Osteoblast (primary cell): ENCODE results near the gene SLC27A2. TPM values are rescaled to one million over a fixed set of nuclear protein-coding genes. Genes with fewer than 3 reads are reported as not detected.

Experiments used
- DNase-seq: peaks from one replicate; pipeline ENCODE4 v3.0.0; 2011; ENCODE audit warnings: low spot score, mixed read lengths; ENCODE audit not compliant: insufficient read length; ENCODE audit errors: missing footprints
- H2AFZ ChIP-seq: 2 replicates; pipeline ENCODE4 v1.6.0; 2011; ENCODE audit warnings: mild to moderate bottlenecking, low read length
- H3K27ac ChIP-seq: 2 replicates; pipeline ENCODE4 v1.5.1; 2011; ENCODE audit warnings: mild to moderate bottlenecking, low read depth, low read length, moderate library complexity
- H3K27me3 ChIP-seq: 2 replicates; pipeline ENCODE4 v1.6.0; 2012; ENCODE audit warnings: mild to moderate bottlenecking, control low read depth, inconsistent platforms, low read length, moderate library complexity; ENCODE audit not compliant: insufficient read depth
- H3K36me3 ChIP-seq: 2 replicates; pipeline ENCODE4 v1.5.1; 2011; ENCODE audit warnings: mild to moderate bottlenecking, low read length, control low read depth, moderate library complexity; ENCODE audit not compliant: insufficient read depth
- H3K4me1 ChIP-seq: 2 replicates; pipeline ENCODE4 v1.5.1; 2011; ENCODE audit warnings: mild to moderate bottlenecking, low read length, control low read depth, moderate library complexity; ENCODE audit not compliant: insufficient read depth
- H3K4me2 ChIP-seq: 2 replicates; pipeline ENCODE4 v1.6.0; 2011; ENCODE audit warnings: mild to moderate bottlenecking, low read length; ENCODE audit not compliant: insufficient read depth
- H3K4me3 ChIP-seq: fragments of 200-600 bp; sonication (generic); 3 replicates; pipeline ENCODE4 v1.5.1; 2012; ENCODE audit warnings: mild to moderate bottlenecking, low read length, inconsistent platforms; ENCODE audit not compliant: insufficient read depth
- H3K79me2 ChIP-seq: 2 replicates; pipeline ENCODE4 v1.6.0; 2012; ENCODE audit warnings: mild to moderate bottlenecking, low read length, control low read depth, inconsistent platforms; ENCODE audit not compliant: insufficient read depth
- H3K9me3 ChIP-seq: 2 replicates; pipeline ENCODE4 v1.5.1; 2011; ENCODE audit warnings: low read depth, low read length, control low read depth
- H4K20me1 ChIP-seq: 2 replicates; pipeline ENCODE4 v1.6.0; 2012; ENCODE audit warnings: mild to moderate bottlenecking, low read length, control low read depth; ENCODE audit not compliant: insufficient read depth
- CTCF ChIP-seq: IDR thresholded peaks from 2 replicates; pipeline ENCODE4 v1.5.1; 2011; ENCODE audit warnings: mild to moderate bottlenecking, low read depth, low read length, moderate library complexity; ENCODE audit errors: extremely low read depth
- total RNA-seq: library from RNA; depleted of rRNA; stranded (reverse); fragments of >200 nt; gene quantifications from 2 replicates; pipeline ENCODE4 v1.2.3, GENCODE V29; 2012

SLC27A2 gene
- total RNA-seq, 1 donor, result not detected

- peak; percentile 45 for DNase-seq
- H4K20me1 ChIP-seq, result no peaks in the 10 kb centered on the region
- H3K4me3 ChIP-seq, result no peak overlapping the region
- no peak overlapping the region for H3K4me2 ChIP-seq
- peaks cover 3% of the 10 kb centered on the region for H3K4me1 ChIP-seq
- H3K27ac ChIP-seq, result no peak overlapping the region
- no peak overlapping the region for H2AFZ ChIP-seq
- H3K79me2 ChIP-seq, result no peaks in the 10 kb centered on the region
- peaks cover 29% of the 10 kb centered on the region for H3K27me3 ChIP-seq
- no peaks in the 10 kb centered on the region for H3K9me3 ChIP-seq
- H3K36me3 ChIP-seq, result no peaks in the 10 kb centered on the region
- TF ChIP-seq CTCF, result no peak
Measured at GRCh38 chr15:50256188-50257041, 74.4 kb downstream of the SLC27A2 start.

- peaks cover 3% of the 10 kb centered on the region for H3K4me1 ChIP-seq
- H3K27me3 ChIP-seq, result peaks cover 24% of the 10 kb centered on the region
- H3K79me2 ChIP-seq, result no peaks in the 10 kb centered on the region
- no peak overlapping the region for H3K4me3 ChIP-seq
- H3K27ac ChIP-seq, result no peak overlapping the region
- H3K4me2 ChIP-seq, result no peak overlapping the region
- no peaks in the 10 kb centered on the region for H3K9me3 ChIP-seq
- H3K36me3 ChIP-seq, result no peaks in the 10 kb centered on the region
- DNase-seq, result no peak
- no peaks in the 10 kb centered on the region for H4K20me1 ChIP-seq
- no peak overlapping the region for H2AFZ ChIP-seq
- no peak for TF ChIP-seq CTCF
Measured at GRCh38 chr15:50257332-50257731, 75.3 kb downstream of the SLC27A2 start.

- DNase-seq, result peak; percentile 51
- TF ChIP-seq CTCF, result no peak
- H3K27ac ChIP-seq, result no peak overlapping the region
Measured at GRCh38 chr15:50257924-50258323, 75.9 kb downstream of the SLC27A2 start.

GRCh38 chr15:50259276-50259675 lies 77.3 kb downstream of the SLC27A2 start:
- no peaks in the 10 kb centered on the region for H3K79me2 ChIP-seq
- peaks cover 3% of the 10 kb centered on the region for H3K4me1 ChIP-seq
- H2AFZ ChIP-seq, result no peak overlapping the region
- H3K9me3 ChIP-seq, result no peaks in the 10 kb centered on the region
- H3K4me2 ChIP-seq, result no peak overlapping the region
- H4K20me1 ChIP-seq, result no peaks in the 10 kb centered on the region
- H3K27ac ChIP-seq, result no peak overlapping the region
- no peak for TF ChIP-seq CTCF
- H3K4me3 ChIP-seq, result no peak overlapping the region
- no peaks in the 10 kb centered on the region for H3K36me3 ChIP-seq
- peaks cover 13% of the 10 kb centered on the region for H3K27me3 ChIP-seq
- DNase-seq, result no peak

More at GRCh38 chr15:50257924-50258323, 75.9 kb downstream of the SLC27A2 start:
- no peaks in the 10 kb centered on the region for H3K9me3 ChIP-seq
- peaks cover 18% of the 10 kb centered on the region for H3K27me3 ChIP-seq
- H4K20me1 ChIP-seq, result no peaks in the 10 kb centered on the region
- H3K4me2 ChIP-seq, result no peak overlapping the region
- H3K36me3 ChIP-seq, result no peaks in the 10 kb centered on the region
- no peaks in the 10 kb centered on the region for H3K79me2 ChIP-seq
- H2AFZ ChIP-seq, result no peak overlapping the region
- H3K4me1 ChIP-seq, result peaks cover 3% of the 10 kb centered on the region
- H3K4me3 ChIP-seq, result no peak overlapping the region
